BJ (cell line): ENCODE measurements around the gene C3orf22. TPM values are rescaled to one million over a fixed set of nuclear protein-coding genes. Genes with fewer than 3 reads are reported as not detected.
A peak's percentile ranks its signal among the peaks of the same experiment; 100 is the strongest.

Experiments
- CTCF ChIA-PET: fragments of 350-600 bp; formaldehyde crosslinking; extraction: SDS; loops from one replicate; lab custom pipeline; 2021; ENCODE audit warnings: antibody characterized with exemption, inconsistent platforms; lab: Yijun Ruan, JAX
- POLR2A ChIA-PET: fragments of 300-600 bp; sonication (Branson Sonifier 250); formaldehyde crosslinking; extraction: SDS; loops from one replicate; lab custom pipeline; 2021; ENCODE audit warnings: antibody characterized with exemption; lab: Charles Lee
- DNase-seq: peaks from one replicate; pipeline ENCODE4 v3.0.0-alpha.2; 2011; ENCODE audit warnings: low read depth
- H3K27me3 ChIP-seq: 2 replicates; pipeline ENCODE4 v1.6.0; 2011; ENCODE audit warnings: low read length; ENCODE audit not compliant: control insufficient read depth, insufficient read depth
- H3K36me3 ChIP-seq: 2 replicates; pipeline ENCODE4 v1.5.1; 2011; ENCODE audit warnings: low read length; ENCODE audit not compliant: control insufficient read depth, insufficient read depth
- H3K4me3 ChIP-seq: 2 replicates; pipeline ENCODE4 v1.5.1; 2011; ENCODE audit warnings: low read depth, mild to moderate bottlenecking, control low read depth, low read length
- polyA plus RNA-seq: library from polyadenylated mRNA; depleted of rRNA; stranded (reverse); fragments of >200 nt; gene quantifications from 2 replicates; pipeline ENCODE4 v1.2.3, GENCODE V29; 2011
- TF ChIP-seq, protein P1 (sequence below): IDR thresholded peaks from 2 replicates; pipeline ENCODE4 v1.5.1; 2011; ENCODE audit warnings: low read depth, mild to moderate bottlenecking, control low read depth, inconsistent platforms, low read length, moderate library complexity; ENCODE audit not compliant: insufficient read depth

The C3orf22 gene
- polyA plus RNA-seq, 1 experiment: not detected

DNA sequence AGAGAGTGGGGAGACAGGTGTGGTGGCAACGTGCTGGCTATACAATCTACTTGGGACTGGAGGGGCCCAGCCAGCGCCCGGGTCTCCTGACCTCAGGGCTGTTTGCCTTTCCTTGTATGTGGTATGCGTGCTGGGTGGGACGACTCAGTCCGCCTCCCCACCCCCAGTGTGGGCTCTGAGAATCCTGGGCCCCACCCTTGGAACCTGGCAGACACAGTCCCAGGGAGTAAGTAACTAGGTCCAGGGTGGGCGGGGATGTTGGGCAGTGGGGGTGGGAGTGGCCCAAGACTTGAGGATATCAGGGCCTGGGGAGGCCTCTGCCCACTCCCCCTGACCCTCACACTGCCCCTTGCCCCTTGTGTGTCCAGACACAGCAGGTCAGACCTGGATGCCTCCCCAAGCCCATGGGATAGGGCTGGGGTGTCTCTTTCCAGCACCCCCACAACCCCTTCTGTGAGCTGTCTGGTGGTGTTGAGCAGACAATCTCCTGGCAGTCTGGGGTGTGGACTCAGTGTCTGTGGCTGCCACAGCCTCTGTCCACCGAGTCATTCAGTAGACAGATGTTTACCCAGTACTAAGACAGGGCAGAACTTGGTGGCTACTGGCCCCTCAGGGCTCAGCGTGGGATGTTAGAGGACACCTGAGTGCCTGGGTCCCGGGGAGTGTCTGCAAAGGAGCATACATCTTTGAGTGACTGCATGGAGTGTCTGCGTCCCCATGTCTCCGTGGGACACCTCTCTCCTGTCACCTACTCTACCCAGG is 33.5 kb downstream of the C3orf22 start:
- TF ChIP-seq, protein P1, sequence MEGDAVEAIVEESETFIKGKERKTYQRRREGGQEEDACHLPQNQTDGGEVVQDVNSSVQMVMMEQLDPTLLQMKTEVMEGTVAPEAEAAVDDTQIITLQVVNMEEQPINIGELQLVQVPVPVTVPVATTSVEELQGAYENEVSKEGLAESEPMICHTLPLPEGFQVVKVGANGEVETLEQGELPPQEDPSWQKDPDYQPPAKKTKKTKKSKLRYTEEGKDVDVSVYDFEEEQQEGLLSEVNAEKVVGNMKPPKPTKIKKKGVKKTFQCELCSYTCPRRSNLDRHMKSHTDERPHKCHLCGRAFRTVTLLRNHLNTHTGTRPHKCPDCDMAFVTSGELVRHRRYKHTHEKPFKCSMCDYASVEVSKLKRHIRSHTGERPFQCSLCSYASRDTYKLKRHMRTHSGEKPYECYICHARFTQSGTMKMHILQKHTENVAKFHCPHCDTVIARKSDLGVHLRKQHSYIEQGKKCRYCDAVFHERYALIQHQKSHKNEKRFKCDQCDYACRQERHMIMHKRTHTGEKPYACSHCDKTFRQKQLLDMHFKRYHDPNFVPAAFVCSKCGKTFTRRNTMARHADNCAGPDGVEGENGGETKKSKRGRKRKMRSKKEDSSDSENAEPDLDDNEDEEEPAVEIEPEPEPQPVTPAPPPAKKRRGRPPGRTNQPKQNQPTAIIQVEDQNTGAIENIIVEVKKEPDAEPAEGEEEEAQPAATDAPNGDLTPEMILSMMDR: no peak
- DNase-seq: no peak
- Histone ChIP-seq H3K27me3 (peaks cover 14% of the 10 kb centered on the region), H3K36me3 (no peaks in the 10 kb centered on the region), H3K4me3 (no peak overlapping the region)
- POLR2A ChIA-PET: no interaction called here
- CTCF ChIA-PET: interaction anchor here (1.8 kb wide), 1 partner anchor 1022 kb away, joined by 6 read pairs; no protein-coding TSS in a partner anchor

DNA sequence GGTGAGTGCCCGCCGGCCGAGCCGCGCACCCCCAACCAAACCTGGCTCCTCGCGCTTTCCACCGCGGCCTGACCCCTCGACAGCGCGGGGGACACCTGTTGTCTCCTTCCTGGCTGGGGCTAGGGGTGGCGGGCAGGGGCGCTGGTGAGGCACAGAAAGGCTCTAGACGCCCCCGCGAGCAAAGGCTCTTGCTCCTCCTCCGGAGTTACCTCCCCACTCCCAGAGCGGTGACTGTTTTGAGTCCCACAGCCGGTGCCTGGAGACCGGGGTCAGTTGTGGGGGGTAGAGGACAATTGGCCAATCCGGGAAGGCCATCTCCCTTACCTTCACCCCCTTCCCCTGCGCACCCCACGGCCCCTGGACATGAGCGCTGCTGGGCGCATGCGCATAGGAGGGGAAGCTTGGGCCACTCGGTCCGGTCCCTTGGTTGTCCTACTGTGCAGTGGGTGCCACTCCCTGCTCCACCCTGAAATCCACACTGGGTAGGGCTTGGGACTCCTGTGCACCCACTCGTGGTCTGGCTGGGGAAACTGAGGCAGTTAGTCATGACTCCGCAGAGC is 34.2 kb downstream of the C3orf22 start:
- Histone ChIP-seq H3K4me3 (peak overlapping the region; percentile 10; the same call in 1 of the 2 replicates), H3K36me3 (no peaks in the 10 kb centered on the region), H3K27me3 (peaks cover 14% of the 10 kb centered on the region)
- TF ChIP-seq, protein P1: no peak
- CTCF ChIA-PET: interaction anchor here (1.8 to 2.8 kb wide), 3 partner anchors 155 to 1022 kb away, joined by 6 to 30 read pairs (median 9); no protein-coding TSS in a partner anchor
- POLR2A ChIA-PET: no interaction called here
- no peak for DNase-seq

DNA sequence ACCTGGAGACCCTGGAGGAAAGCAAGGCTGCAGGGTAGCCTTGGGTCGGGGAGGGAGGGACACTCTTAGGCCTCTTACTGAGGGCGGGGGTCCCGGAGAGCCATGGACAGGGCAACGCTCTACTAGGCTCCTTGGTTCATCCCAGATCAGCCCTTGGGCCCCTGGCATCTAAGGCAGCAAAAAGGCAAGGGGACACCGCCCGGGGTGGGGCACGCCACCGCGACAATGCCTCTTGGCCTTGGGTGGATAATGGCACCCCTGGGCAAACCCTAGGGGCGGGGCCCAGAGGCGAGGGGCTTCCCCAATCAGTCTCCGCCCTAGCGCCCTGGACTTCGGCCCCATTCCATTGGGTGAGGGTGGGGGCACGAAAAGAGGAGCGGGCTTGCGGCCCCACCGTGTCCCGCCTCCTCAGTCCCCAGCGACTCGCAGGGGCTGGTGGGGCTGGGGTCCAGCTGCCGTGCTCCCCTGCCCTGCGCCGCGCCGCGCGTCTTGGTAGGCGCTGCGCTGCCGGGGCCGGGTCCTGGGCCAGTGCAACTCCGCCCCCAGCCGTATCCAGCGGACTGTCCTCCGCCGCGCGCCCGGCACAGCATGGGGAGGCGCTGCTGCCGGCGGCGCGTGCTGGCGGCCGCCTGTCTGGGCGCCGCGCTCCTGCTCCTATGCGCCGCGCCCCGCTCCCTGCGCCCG is 34.8 kb downstream of the C3orf22 start, which contains the start of gene CHST13:
CHST13 (plus strand) TSS at position 411 of the 684 bp plus-strand sequence; CDS start at position 589, 178 bp downstream.
- peak within 1 kb of the TSS; percentile 10; the same call in 1 of the 2 replicates for H3K4me3 ChIP-seq
- TF ChIP-seq, protein P1: no peak

DNA sequence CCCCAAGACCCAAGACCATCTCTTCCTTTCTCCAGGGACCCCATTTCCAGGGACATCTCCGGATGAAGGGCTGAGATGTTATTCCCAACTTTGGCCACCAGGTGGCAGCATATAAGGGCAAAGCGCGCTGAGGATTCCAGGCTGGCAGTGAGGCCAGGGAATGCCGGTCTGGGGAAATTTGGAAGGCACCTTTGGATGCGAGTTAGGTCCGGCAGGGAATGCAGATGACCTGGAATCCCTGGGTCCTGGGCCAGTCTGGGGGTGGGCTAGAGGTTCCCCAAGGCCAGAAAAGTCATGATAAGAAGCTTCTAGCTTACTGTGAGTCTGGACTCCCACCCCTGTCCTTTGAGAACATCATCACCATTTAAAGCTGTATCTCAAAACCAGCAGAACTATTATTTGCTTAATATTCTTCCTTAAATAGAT is 36.4 kb downstream of the C3orf22 start:
- H3K36me3 ChIP-seq: no peaks in the 10 kb centered on the region
- TF ChIP-seq, protein P1: peak; percentile 88
- no peak for DNase-seq
- H3K4me3 ChIP-seq: no peak overlapping the region
- ChIA-PET POLR2A (no interaction called here), CTCF (interaction anchor here (0.6 to 2.8 kb wide), 25 partner anchors 9 to 1030 kb away, joined by 3 to 30 read pairs (median 3); partner anchors contain the start of gene TXNRD3)
- peaks cover 15% of the 10 kb centered on the region for H3K27me3 ChIP-seq

More for the DNA sequence above, 34.8 kb downstream of the C3orf22 start, which contains the start of gene CHST13:
- ChIA-PET CTCF (interaction anchor here (0.8 to 2.8 kb wide), 9 partner anchors 12 to 1022 kb away, joined by 3 to 30 read pairs (median 6); no protein-coding TSS in a partner anchor), POLR2A (no interaction called here)
- Histone ChIP-seq H3K27me3 (peaks cover 14% of the 10 kb centered on the region), H3K36me3 (no peaks in the 10 kb centered on the region)
- no peak for DNase-seq
